OCI-LY1 (cell line): Measurements from ENCODE around the gene WDR17.

Source experiments
- EZH2 ChIP-seq: fragments of 200-600 bp; sonication (generic), shearing (Covaris generic); IDR thresholded peaks from 2 replicates; pipeline ENCODE4 v1.8.0; 2017; ENCODE audit warnings: borderline replicate concordance, mixed run types, mild to moderate bottlenecking, antibody characterized with exemption, low read length, moderate library complexity, mixed read lengths
- TF ChIP-seq, protein P1 (sequence below): fragments of 200-600 bp; sonication (generic), shearing (Covaris generic); IDR thresholded peaks from 2 replicates; pipeline ENCODE4 v1.5.1; 2017; ENCODE audit warnings: mild to moderate bottlenecking, antibody characterized with exemption, low read length, moderate library complexity, mixed read lengths

DNA sequence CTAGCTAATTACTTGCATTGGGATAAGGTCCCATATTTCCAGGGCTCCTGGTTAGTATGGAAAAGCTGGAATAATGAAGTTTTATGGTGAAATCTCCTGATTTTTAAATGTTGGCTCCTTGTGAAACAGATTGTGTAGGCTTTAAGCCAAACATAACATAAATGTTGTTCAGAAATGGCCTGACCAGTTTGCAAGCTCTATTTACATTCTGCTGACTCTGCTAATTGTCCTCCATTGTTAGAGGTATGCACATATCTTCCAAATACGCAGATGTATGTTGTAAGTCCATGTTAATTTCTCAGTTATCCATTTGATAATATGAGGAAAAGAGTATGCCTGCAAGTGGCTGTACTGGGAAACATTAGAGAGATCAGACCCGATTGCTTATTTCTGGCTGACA, 11.9 kb upstream of the WDR17 start:
- TF ChIP-seq, protein P1, sequence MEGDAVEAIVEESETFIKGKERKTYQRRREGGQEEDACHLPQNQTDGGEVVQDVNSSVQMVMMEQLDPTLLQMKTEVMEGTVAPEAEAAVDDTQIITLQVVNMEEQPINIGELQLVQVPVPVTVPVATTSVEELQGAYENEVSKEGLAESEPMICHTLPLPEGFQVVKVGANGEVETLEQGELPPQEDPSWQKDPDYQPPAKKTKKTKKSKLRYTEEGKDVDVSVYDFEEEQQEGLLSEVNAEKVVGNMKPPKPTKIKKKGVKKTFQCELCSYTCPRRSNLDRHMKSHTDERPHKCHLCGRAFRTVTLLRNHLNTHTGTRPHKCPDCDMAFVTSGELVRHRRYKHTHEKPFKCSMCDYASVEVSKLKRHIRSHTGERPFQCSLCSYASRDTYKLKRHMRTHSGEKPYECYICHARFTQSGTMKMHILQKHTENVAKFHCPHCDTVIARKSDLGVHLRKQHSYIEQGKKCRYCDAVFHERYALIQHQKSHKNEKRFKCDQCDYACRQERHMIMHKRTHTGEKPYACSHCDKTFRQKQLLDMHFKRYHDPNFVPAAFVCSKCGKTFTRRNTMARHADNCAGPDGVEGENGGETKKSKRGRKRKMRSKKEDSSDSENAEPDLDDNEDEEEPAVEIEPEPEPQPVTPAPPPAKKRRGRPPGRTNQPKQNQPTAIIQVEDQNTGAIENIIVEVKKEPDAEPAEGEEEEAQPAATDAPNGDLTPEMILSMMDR, result no peak
- no peak for TF ChIP-seq EZH2
